SK-N-MC (cell line): ENCODE measurements around the gene ADCYAP1R1.

Experiments
- DNase-seq: peaks from one replicate; pipeline ENCODE4 v3.0.0-alpha.2; 2011; ENCODE audit warnings: low read depth, low spot score
- H3K27ac ChIP-seq: fragments of 200-600 bp; sonication (generic); 2 replicates; pipeline ENCODE4 v1.5.1; 2016; ENCODE audit warnings: mixed run types
- H3K36me3 ChIP-seq: fragments of 200-600 bp; sonication (generic); 2 replicates; pipeline ENCODE4 v1.6.1; 2017; ENCODE audit warnings: antibody characterized with exemption, low read length, mixed read lengths; ENCODE audit not compliant: insufficient read depth
- H3K4me3 ChIP-seq: fragments of 200-600 bp; sonication (generic); 2 replicates; pipeline ENCODE4 v1.5.1; 2016
- H3K9ac ChIP-seq: fragments of 200-600 bp; sonication (generic); 2 replicates; pipeline ENCODE4 v1.8.0; 2017; ENCODE audit warnings: mixed run types, mixed read lengths; ENCODE audit not compliant: insufficient read length
- H3K9me3 ChIP-seq: fragments of 200-600 bp; sonication (generic); 2 replicates; pipeline ENCODE4 v1.6.1; 2017; ENCODE audit warnings: low read depth, mild to moderate bottlenecking, antibody characterized with exemption, low read length, moderate library complexity, mixed read lengths
- EZH2 ChIP-seq: fragments of 200-600 bp; sonication (generic); IDR thresholded peaks from one replicate; pipeline ENCODE4 v1.6.1; 2017; ENCODE audit warnings: antibody characterized with exemption
- FOXP2 ChIP-seq: optimal IDR thresholded peaks from 2 replicates; pipeline ENCODE3; 2011; ENCODE audit warnings: mild to moderate bottlenecking, moderate library complexity; ENCODE audit not compliant: insufficient read depth; ENCODE audit errors: extremely low read length, control extremely low read depth
- POLR2AphosphoS5 ChIP-seq: IDR thresholded peaks from 2 replicates; pipeline ENCODE4 v1.6.1; 2012; ENCODE audit warnings: mild to moderate bottlenecking, low read depth, low read length, borderline replicate concordance

ADCYAP1R1 gene

GRCh38 chr7:31102151-31102972, 50.3 kb downstream of the ADCYAP1R1 start:
- DNase-seq: no peak
- H3K36me3 ChIP-seq: no peaks in the 10 kb centered on the region
- H3K9ac ChIP-seq: no peak overlapping the region
- no peaks in the 10 kb centered on the region for H3K9me3 ChIP-seq
- no peak for TF ChIP-seq FOXP2
- no peak for TF ChIP-seq EZH2
- TF ChIP-seq POLR2AphosphoS5: no peak
- no peak overlapping the region for H3K4me3 ChIP-seq
- no peak overlapping the region for H3K27ac ChIP-seq

DNA sequence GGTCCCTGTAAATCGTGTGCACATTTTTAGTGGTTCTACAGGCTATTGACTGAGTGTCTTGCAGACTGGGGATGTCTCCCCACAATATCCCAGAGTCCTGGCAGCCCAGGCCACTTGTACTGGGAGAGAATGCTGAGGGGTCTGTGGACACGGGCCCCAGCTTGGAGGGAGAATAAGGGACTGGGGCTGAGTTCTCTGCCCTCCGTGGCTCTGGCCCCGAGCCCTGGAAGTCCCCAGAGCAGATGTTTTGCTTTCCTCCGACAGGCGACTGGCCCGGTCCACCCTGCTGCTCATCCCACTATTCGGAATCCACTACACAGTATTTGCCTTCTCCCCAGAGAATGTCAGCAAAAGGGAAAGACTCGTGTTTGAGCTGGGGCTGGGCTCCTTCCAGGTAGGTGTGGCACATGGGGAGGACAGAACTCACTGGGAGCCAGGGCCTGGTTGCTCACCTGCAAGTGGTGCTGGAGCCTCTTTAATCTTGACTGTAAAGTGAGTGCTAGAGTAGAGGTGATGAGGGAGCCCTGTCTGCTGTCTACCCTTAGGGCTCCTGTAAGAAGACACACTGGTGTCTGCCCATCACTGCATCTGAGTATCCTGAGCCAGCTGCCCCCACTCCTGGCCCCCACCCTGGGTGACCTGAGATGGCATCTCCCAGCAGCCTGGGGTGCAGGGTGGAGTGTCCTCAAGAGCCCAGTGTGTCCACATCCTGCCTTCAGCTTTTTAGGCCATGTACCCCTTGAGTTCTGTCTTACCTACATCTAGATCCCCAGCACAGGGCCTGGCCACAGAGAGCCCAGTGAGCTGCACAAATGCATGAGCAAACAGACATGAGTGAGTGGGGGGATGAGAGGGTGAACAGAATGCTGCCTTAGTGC, 51.1 kb downstream of the ADCYAP1R1 start:
- Histone ChIP-seq H3K36me3 (no peaks in the 10 kb centered on the region), H3K27ac (no peak overlapping the region), H3K4me3 (no peak overlapping the region), H3K9me3 (no peaks in the 10 kb centered on the region), H3K9ac (no peak overlapping the region)
- no peak for DNase-seq
- TF ChIP-seq POLR2AphosphoS5: no peak
- no peak for TF ChIP-seq FOXP2
- TF ChIP-seq EZH2: no peak

- H3K9ac ChIP-seq: no peak overlapping the region
- no peaks in the 10 kb centered on the region for H3K9me3 ChIP-seq
- TF ChIP-seq EZH2 (no peak), POLR2AphosphoS5 (no peak), FOXP2 (no peak)
- no peak overlapping the region for H3K27ac ChIP-seq
- DNase-seq: no peak
- no peaks in the 10 kb centered on the region for H3K36me3 ChIP-seq
- H3K4me3 ChIP-seq: no peak overlapping the region
Measured at GRCh38 chr7:31104361-31105255, 52.5 kb downstream of the ADCYAP1R1 start.

- Histone ChIP-seq H3K4me3 (no peak overlapping the region), H3K9ac (no peak overlapping the region), H3K27ac (no peak overlapping the region), H3K9me3 (no peaks in the 10 kb centered on the region), H3K36me3 (no peaks in the 10 kb centered on the region)
- TF ChIP-seq EZH2: no peak
- TF ChIP-seq POLR2AphosphoS5: no peak
- TF ChIP-seq FOXP2: no peak
- no peak for DNase-seq
Measured at GRCh38 chr7:31105256-31105950, 53.3 kb downstream of the ADCYAP1R1 start.

GRCh38 chr7:31106303-31107105, 54.4 kb downstream of the ADCYAP1R1 start:
- Histone ChIP-seq H3K36me3 (no peaks in the 10 kb centered on the region), H3K27ac (no peak overlapping the region), H3K9me3 (no peaks in the 10 kb centered on the region), H3K9ac (no peak overlapping the region), H3K4me3 (no peak overlapping the region)
- DNase-seq: no peak
- TF ChIP-seq POLR2AphosphoS5 (no peak), EZH2 (no peak), FOXP2 (no peak)

- no peak overlapping the region for H3K9ac ChIP-seq
- no peaks in the 10 kb centered on the region for H3K36me3 ChIP-seq
- DNase-seq: no peak
- no peak overlapping the region for H3K4me3 ChIP-seq
- no peak overlapping the region for H3K27ac ChIP-seq
- TF ChIP-seq FOXP2 (no peak), EZH2 (no peak), POLR2AphosphoS5 (no peak)
- H3K9me3 ChIP-seq: no peaks in the 10 kb centered on the region
Measured at GRCh38 chr7:31107106-31108090, 55.3 kb downstream of the ADCYAP1R1 start.
